A549 treated with Mapracorat at 1 μM for 4 hours (cell line): ENCODE measurements around the gene METTL1. TPM values are rescaled to one million over a fixed set of nuclear protein-coding genes. Genes with fewer than 3 reads are reported as not detected.

Experiments
- total RNA-seq: library from RNA; stranded (reverse); fragments of 200-300 nt; extraction: Qiagen RNA extraction; gene quantifications from 5 replicates; pipeline ENCODE4 v1.2.3, GENCODE V29; 2022

METTL1 gene
- 47.6 to 55.6 TPM (median 52.6 TPM) in 5 replicates for total RNA-seq

GRCh38 chr12:57771873-57772428 is at the start of gene METTL1:
TSS of gene METTL1 (minus strand) at chr12:57772105. CDS start at chr12:57772083, 22 bp downstream.

GRCh38 chr12:57782608-57783465 is 10.9 kb upstream of the METTL1 start, which contains the start of gene TSFM:
TSS of gene TSFM (plus strand) at chr12:57782787. CDS start at chr12:57782802, 15 bp downstream.

GRCh38 chr12:57772429-57773322 is 771 bp upstream of the METTL1 start, which contains the start of gene EEF1AKMT3:
TSS of gene EEF1AKMT3 (plus strand) at chr12:57772614. CDS start at chr12:57772725, 111 bp downstream.

DNA sequence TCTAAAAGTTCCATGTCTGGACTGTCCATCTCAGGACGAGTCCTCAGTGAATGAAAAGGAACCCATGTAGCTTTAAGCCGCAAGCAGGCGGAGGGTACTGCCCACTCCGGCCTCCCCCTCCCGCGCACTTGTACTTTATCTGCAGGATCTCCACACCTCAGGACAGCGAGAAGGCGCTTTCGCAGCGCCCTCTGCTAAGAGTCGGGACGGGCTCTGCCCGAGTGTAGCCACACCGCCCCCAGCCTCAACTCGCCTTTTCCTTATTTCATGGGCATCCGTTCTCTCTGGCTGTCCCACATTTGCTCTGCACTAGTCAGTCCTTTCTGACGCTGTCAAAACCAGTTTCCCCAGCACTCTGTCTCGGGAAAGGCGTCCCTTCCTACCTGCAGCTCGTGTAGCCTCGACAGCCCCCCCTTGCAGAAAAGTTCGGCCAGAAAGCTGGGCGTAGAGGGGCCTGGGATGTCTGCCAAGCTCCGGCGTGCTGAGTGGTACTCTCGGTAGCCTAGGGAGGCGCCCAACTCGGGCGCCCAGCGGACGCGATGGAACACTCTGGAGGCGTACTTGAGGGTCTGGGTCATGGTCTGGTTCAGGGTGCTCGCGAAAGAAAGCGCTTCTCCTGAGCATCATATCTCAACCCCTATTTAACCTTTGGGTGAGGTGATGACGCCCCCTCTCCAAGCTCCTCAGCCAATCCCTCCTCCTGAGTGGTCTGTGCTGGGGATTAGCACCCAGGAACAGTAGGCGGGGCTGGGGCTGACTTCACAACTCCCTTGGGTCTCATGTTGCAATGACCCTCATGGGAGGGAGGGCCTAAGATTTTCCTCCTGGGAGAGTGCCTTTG is 5.2 kb downstream of the METTL1 start, which contains the start of gene CYP27B1:
TSS of gene CYP27B1 (minus strand) at position 615 of the 841 bp plus-strand sequence. CDS start at position 578, 37 bp downstream.

GRCh38 chr12:57754411-57755193 is 17.3 kb downstream of the METTL1 start, which contains the start of gene MARCHF9:
TSS of gene MARCHF9 (plus strand) at chr12:57755103. CDS start at chr12:57755529, 426 bp downstream.

GRCh38 chr12:57751788-57752667 is 19.9 kb downstream of the METTL1 start, which contains the start of gene CDK4:
TSS of gene CDK4 (minus strand) at chr12:57752310. CDS start at chr12:57751717, 593 bp downstream.

DNA sequence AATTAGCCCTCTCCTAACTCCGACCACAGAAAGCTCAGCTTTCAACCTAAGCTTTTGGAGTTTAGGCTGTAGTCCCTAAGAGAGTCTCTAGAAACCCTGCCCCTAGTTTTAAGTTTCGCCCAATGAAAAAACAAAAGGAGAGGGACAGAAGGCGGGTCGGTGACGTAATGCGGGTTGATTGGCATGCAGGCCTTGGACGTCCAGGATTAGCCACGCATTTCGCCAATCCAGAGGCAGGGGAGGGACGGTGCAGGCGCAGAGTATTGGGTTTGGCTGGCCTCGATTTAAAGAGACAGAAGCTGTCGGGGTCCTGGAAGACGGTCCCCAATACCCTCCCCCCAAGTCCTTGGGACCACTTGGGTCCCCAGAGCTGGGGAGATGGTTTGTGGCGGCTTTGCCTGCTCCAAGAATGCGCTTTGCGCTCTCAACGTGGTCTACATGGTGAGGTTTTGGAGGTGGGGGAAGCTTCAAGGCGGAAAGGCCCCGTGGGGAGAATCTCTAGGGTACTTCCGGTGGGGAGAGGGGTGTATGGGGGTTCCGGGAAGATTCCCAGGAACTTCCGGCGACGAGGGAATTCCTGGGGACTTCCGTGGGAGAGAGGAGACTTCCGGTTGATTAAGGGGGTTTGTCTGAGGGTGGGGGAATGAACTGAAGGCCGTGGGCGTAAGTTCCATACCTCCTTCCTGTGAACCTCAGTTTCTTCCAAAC is 27.0 kb downstream of the METTL1 start, which contains the start of gene TSPAN31:
TSS of gene TSPAN31 (plus strand) at position 263 of the 708 bp plus-strand sequence. CDS start at position 379, 116 bp downstream.

GRCh38 chr12:57738661-57739237 is 33.2 kb downstream of the METTL1 start, which contains the start of gene AGAP2:
TSS of gene AGAP2 (minus strand) at chr12:57738742. CDS start at chr12:57738246, 496 bp downstream.

Other genes with a start within 250 kb of the METTL1 start
- gene MBD6, start 249.3 kb downstream of the METTL1 start, total RNA-seq = 19.4 to 27.6 TPM (median 26.6 TPM) in 5 replicates
- 117 to 160 TPM (median 118 TPM) in 5 replicates for gene DCTN2, start 224.9 kb downstream of the METTL1 start, total RNA-seq
- 0.13 to 0.29 TPM (median 0.20 TPM) in 5 replicates for gene KIF5A, start 222.1 kb downstream of the METTL1 start, total RNA-seq
- 38.3 to 48.9 TPM (median 42.1 TPM) in 5 replicates for gene PIP4K2C, start 180.9 kb downstream of the METTL1 start, total RNA-seq
- 16.1 to 21.0 TPM (median 17.8 TPM) in 5 replicates for gene DTX3, start 167.3 kb downstream of the METTL1 start, total RNA-seq
- gene ARHGEF25, start 160.7 kb downstream of the METTL1 start, total RNA-seq = 4.4 to 5.9 TPM (median 5.3 TPM) in 5 replicates
- 30.6 to 47.9 TPM (median 44.0 TPM) in 5 replicates for gene B4GALNT1, start 138.9 kb downstream of the METTL1 start, total RNA-seq
- gene OS9, start 78.0 kb downstream of the METTL1 start, total RNA-seq = 113 to 119 TPM (median 115 TPM) in 5 replicates
- gene AGAP2, start 33.4 kb downstream of the METTL1 start, total RNA-seq = 0.08 to 0.23 TPM (median 0.14 TPM) in 5 replicates
- 15.2 to 21.0 TPM (median 16.4 TPM) in 5 replicates for gene TSPAN31, start 27.1 kb downstream of the METTL1 start, total RNA-seq
- 237 to 273 TPM (median 248 TPM) in 5 replicates for gene CDK4, start 19.8 kb downstream of the METTL1 start, total RNA-seq
- gene MARCHF9, start 17.0 kb downstream of the METTL1 start, total RNA-seq = 6.9 to 8.7 TPM (median 7.3 TPM) in 5 replicates
- 1.5 to 2.8 TPM (median 1.7 TPM) in 5 replicates for gene CYP27B1, start 5.0 kb downstream of the METTL1 start, total RNA-seq
- 4.8 to 5.7 TPM (median 5.6 TPM) in 5 replicates for gene EEF1AKMT3, start 509 bp upstream of the METTL1 start, total RNA-seq
- 66.3 to 77.2 TPM (median 75.5 TPM) in 5 replicates for gene TSFM, start 10.7 kb upstream of the METTL1 start, total RNA-seq
- 0.38 to 0.92 TPM (median 0.54 TPM) in 5 replicates for gene AVIL, start 46.6 kb upstream of the METTL1 start, total RNA-seq
- gene CTDSP2, start 74.6 kb upstream of the METTL1 start, total RNA-seq = 42.7 to 57.2 TPM (median 51.1 TPM) in 5 replicates
- gene ATP23, start 169.5 kb upstream of the METTL1 start, total RNA-seq = 3.5 to 5.0 TPM (median 4.6 TPM) in 5 replicates